SK-N-SH treated with all-trans-retinoic acid at 6 μM for 48 hours (cell line): ENCODE data around the gene TEDC2.

Experiments
- BACH2 ChIP-seq: fragments of 250-450 bp; sonication (Bioruptor Pico); IDR thresholded peaks from 2 replicates; pipeline ENCODE4 v1.9.0; 2021; ENCODE audit warnings: mild to moderate bottlenecking, borderline replicate concordance
- ESRRG ChIP-seq: fragments of 250-450 bp; sonication (Bioruptor Pico); IDR thresholded peaks from 2 replicates; pipeline ENCODE4 v1.6.1; 2021; ENCODE audit warnings: mild to moderate bottlenecking
- RARB ChIP-seq: fragments of 250-450 bp; sonication (Bioruptor Pico); IDR thresholded peaks from 2 replicates; pipeline ENCODE4 v1.8.0; 2021; ENCODE audit warnings: mild to moderate bottlenecking, moderate library complexity
- TOX ChIP-seq: fragments of 250-450 bp; sonication (Bioruptor Pico); IDR thresholded peaks from 2 replicates; pipeline ENCODE4 v1.8.0; 2021; ENCODE audit warnings: mild to moderate bottlenecking, moderate library complexity, borderline replicate concordance
- ZNF70 ChIP-seq: fragments of 450-650 bp; formaldehyde crosslinking; IDR thresholded peaks from 2 replicates; pipeline ENCODE4 v1.5.0; 2020; ENCODE audit warnings: mild to moderate bottlenecking, moderate library complexity
- TF ChIP-seq, protein P1 (sequence below): fragments of 250-450 bp; sonication (Bioruptor Pico); IDR thresholded peaks from 2 replicates; pipeline ENCODE4 v1.8.0; 2020; ENCODE audit warnings: mild to moderate bottlenecking, moderate library complexity, borderline replicate concordance
- TF ChIP-seq, protein P2 (sequence below): fragments of 250-450 bp; sonication (Bioruptor Pico); IDR thresholded peaks from 2 replicates; pipeline ENCODE4 v1.5.0; 2020; ENCODE audit warnings: mild to moderate bottlenecking, moderate library complexity
- TF ChIP-seq, protein P3 (sequence below): fragments of 250-450 bp; sonication (Bioruptor Pico); IDR thresholded peaks from 2 replicates; pipeline ENCODE4 v1.5.1; 2020; ENCODE audit warnings: low read depth, mild to moderate bottlenecking, moderate library complexity

- no peak for TF ChIP-seq ESRRG (CRISPR knock-in tag)
- TF ChIP-seq BACH2 (CRISPR knock-in tag) = no peak
- TF ChIP-seq ZNF70 = no peak
- TF ChIP-seq, protein P1, sequence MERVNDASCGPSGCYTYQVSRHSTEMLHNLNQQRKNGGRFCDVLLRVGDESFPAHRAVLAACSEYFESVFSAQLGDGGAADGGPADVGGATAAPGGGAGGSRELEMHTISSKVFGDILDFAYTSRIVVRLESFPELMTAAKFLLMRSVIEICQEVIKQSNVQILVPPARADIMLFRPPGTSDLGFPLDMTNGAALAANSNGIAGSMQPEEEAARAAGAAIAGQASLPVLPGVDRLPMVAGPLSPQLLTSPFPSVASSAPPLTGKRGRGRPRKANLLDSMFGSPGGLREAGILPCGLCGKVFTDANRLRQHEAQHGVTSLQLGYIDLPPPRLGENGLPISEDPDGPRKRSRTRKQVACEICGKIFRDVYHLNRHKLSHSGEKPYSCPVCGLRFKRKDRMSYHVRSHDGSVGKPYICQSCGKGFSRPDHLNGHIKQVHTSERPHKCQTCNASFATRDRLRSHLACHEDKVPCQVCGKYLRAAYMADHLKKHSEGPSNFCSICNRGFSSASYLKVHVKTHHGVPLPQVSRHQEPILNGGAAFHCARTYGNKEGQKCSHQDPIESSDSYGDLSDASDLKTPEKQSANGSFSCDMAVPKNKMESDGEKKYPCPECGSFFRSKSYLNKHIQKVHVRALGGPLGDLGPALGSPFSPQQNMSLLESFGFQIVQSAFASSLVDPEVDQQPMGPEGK (CRISPR knock-in tag) = no peak
- TF ChIP-seq, protein P2, sequence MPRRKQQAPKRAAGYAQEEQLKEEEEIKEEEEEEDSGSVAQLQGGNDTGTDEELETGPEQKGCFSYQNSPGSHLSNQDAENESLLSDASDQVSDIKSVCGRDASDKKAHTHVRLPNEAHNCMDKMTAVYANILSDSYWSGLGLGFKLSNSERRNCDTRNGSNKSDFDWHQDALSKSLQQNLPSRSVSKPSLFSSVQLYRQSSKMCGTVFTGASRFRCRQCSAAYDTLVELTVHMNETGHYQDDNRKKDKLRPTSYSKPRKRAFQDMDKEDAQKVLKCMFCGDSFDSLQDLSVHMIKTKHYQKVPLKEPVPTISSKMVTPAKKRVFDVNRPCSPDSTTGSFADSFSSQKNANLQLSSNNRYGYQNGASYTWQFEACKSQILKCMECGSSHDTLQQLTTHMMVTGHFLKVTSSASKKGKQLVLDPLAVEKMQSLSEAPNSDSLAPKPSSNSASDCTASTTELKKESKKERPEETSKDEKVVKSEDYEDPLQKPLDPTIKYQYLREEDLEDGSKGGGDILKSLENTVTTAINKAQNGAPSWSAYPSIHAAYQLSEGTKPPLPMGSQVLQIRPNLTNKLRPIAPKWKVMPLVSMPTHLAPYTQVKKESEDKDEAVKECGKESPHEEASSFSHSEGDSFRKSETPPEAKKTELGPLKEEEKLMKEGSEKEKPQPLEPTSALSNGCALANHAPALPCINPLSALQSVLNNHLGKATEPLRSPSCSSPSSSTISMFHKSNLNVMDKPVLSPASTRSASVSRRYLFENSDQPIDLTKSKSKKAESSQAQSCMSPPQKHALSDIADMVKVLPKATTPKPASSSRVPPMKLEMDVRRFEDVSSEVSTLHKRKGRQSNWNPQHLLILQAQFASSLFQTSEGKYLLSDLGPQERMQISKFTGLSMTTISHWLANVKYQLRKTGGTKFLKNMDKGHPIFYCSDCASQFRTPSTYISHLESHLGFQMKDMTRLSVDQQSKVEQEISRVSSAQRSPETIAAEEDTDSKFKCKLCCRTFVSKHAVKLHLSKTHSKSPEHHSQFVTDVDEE (CRISPR knock-in tag) = no peak
- no peak for TF ChIP-seq RARB (CRISPR knock-in tag)
- TF ChIP-seq TOX (CRISPR knock-in tag) = no peak
- TF ChIP-seq, protein P3, sequence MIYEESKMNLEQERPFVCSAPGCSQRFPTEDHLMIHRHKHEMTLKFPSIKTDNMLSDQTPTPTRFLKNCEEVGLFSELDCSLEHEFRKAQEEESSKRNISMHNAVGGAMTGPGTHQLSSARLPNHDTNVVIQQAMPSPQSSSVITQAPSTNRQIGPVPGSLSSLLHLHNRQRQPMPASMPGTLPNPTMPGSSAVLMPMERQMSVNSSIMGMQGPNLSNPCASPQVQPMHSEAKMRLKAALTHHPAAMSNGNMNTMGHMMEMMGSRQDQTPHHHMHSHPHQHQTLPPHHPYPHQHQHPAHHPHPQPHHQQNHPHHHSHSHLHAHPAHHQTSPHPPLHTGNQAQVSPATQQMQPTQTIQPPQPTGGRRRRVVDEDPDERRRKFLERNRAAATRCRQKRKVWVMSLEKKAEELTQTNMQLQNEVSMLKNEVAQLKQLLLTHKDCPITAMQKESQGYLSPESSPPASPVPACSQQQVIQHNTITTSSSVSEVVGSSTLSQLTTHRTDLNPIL (CRISPR knock-in tag) = no peak
Observed at GRCh38 chr16:2455081-2455845, 4.6 kb upstream of the TEDC2 start.
